GM12801 (cell line): ENCODE measurements around the gene TRMT11.

Source experiments
- TF ChIP-seq, protein P1 (sequence below): IDR thresholded peaks from one replicate; pipeline ENCODE4 v1.5.1; 2011; ENCODE audit warnings: control low read depth; ENCODE audit not compliant: insufficient read length; ENCODE audit errors: extremely low read depth

Gene TRMT11

DNA sequence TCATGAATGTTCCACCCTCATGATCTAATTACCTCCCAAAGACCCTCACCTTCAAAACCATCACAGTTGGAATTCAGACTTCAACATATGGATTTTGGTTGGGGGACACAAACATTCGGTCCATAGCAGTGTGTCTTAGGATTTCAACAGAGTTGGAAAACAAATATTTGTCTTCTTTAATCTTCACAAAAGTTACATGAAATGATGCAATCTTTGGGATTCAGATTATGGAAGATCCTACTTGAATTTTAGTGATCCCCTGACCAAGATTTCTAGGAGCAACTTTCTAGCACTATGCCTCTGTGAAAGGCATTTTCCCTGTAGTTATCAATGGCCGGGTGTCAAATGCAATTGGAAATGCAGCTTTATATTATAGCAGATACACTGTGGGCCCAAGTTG lies 86.5 kb downstream of the TRMT11 start:
- TF ChIP-seq, protein P1, sequence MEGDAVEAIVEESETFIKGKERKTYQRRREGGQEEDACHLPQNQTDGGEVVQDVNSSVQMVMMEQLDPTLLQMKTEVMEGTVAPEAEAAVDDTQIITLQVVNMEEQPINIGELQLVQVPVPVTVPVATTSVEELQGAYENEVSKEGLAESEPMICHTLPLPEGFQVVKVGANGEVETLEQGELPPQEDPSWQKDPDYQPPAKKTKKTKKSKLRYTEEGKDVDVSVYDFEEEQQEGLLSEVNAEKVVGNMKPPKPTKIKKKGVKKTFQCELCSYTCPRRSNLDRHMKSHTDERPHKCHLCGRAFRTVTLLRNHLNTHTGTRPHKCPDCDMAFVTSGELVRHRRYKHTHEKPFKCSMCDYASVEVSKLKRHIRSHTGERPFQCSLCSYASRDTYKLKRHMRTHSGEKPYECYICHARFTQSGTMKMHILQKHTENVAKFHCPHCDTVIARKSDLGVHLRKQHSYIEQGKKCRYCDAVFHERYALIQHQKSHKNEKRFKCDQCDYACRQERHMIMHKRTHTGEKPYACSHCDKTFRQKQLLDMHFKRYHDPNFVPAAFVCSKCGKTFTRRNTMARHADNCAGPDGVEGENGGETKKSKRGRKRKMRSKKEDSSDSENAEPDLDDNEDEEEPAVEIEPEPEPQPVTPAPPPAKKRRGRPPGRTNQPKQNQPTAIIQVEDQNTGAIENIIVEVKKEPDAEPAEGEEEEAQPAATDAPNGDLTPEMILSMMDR = no peak

DNA sequence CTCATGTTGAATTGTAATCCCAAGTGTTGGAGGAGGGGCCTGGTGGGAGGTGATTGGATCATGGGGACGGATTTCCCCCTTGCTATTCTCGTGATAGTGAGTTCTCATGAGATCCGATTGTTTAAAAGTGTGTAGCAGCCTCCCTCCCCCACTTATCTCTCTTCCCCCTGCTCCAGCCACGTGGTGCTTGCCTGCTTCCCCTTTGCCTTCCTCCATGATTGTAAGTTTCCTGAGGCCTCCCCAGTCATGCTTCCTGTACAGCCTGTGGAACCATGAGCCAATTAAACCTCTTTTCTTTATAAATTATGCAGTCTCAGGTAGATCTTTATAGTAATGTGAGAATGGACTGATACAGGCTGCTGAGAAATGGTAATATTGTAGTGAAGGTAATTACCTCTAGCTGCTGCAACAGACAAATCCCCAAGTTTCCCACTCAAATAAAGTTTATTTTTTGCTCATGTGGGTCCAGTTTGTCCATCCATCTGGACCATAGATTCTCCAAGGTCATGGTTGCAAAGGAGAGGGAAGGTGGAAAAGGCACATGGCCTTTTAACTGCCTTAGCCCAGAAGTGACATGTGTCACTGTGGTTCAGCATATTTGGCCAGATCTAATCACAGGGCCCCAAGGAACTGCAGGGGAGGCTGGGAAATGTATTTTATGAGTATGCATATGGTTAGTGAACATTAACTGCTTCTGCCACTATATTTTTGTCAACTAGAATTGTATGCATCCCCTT lies 89.2 kb downstream of the TRMT11 start:
- TF ChIP-seq, protein P1 = no peak

DNA sequence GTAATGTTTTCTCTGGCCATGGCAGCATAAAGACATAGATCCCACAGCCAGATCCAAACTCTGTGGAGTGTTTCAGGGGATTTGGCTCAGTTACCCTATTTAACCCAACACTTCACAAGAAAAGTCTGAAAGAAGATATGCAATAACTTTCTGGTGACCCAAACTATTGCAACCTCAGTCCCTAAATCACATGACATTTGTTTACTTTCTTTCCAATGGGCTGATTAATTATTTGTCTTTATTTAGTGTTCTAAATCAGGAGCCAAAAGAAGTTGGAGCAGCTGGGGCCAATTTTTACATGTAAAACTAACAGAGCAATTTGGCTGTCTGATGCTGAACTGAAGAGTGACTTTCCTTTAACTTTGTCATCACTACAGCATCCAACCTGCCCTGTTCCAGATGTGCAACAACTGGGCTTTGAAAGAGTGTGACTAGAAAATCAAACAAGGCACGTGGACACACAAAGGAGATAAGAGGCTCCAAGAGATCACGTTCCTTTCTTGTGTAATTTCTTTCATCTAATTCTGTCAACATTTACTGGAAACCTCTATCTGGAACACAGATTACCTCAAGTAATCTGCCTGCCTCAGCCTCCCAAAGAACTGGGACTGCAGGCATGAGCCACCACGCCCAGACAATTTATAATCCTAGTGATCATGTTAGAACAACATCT lies 90.8 kb downstream of the TRMT11 start:
- TF ChIP-seq, protein P1 = no peak

DNA sequence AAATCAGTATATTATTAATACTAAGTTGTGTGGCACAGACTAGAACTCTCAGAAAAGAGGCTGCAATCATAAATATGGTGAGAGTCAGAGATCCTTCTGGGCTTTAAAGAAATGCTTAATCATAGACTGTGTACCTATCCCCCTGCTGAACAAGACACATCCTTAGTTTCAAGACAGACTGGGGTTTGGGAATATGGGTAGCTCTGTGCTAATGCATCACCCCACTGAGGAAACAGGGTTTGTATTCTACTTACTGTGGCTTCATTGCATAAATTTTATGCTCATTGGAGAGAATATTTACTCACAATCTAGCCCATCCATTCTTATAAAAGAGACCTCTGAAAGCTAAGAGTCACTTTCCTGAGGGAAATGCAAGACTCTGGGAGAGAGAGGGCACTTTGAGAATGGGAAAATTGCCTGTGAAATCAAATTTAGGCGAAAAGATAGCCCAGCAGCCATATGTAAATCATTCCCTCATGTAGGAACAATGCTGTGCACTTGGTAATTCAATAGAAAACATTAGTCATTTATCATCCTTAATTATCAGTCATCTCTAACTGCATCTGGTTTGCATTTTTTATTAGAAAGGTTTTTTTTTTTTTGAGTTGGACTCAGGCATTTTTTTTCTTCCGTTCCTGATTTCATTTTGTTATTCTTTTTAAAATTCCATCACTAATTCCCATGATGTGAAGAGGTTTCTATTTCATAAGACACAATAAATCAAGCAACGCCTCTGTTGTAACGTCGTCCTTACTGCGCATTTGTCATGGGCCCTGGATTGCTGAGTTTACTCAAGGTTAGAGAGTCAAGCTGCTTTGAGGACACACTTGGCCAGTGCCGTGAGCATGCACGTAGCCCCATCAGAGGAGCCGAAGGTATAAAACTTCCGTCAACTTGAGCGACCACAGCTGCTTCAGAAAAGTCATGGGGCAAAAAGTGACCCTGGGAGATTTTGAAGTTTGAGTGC lies 91.8 kb downstream of the TRMT11 start:
- TF ChIP-seq, protein P1 = no peak

DNA sequence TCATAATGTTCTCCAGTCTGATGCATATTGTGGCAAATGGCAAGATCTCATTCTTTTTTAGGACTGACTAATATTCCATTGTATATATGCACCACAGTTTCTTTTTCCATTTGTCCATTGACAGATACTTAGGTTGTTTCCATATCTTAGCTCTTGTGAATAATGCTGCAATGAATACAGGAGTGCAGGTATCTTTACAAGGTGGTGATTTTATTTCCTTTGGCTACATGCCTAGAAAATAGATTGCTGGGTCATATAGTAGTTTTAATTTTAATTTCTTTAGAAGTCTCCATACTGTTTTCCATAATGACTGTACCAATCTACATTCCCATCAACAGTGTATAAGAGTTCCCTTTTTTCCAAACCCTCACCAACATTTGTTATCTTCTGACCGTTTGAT lies 97.5 kb downstream of the TRMT11 start:
- TF ChIP-seq, protein P1 = no peak

DNA sequence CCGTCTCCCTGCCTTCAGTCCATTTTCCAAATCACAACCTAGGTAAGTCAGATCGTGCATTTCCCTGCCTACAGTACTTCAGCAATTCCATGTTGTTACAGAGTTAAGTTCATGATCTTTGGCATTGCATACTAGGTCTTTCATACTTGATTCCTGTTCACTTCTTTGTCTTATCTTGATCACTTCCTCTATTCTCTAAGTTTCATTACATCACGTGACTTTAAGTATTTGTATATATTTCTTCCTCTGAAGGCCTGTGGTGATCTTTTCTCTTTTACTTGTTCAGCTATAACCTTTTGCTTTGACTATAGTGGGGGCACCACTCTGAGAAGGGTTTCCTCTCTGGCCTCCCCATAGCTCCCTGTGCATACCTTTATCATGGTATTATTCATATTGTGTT lies 100.2 kb downstream of the TRMT11 start:
- TF ChIP-seq, protein P1 = no peak
